K562 (cell line): Measurements from ENCODE around the gene CRIP3. TPM values are rescaled to one million over a fixed set of nuclear protein-coding genes. Genes with fewer than 3 reads are reported as not detected.

Experiments
- BCOR ChIP-seq: fragments of 450-650 bp; IDR thresholded peaks from 2 replicates; pipeline ENCODE4 v1.6.1; 2016
- BMI1 ChIP-seq: fragments of 150-350 bp; IDR thresholded peaks from 2 replicates; pipeline ENCODE4 v1.6.1; 2014; ENCODE audit warnings: low read length
- GABPA ChIP-seq: fragments of 200-800 bp; sonication (Bioruptor generic); conservative IDR thresholded peaks from 2 replicates; pipeline ENCODE4 v1.6.1; 2016; ENCODE audit warnings: low read depth, missing genetic modification characterization, missing compliant biosample characterization
- GATAD2A ChIP-seq: fragments of 450-650 bp; IDR thresholded peaks from 2 replicates; pipeline ENCODE4 v1.6.1; 2017
- GATAD2B ChIP-seq: fragments of 450-650 bp; IDR thresholded peaks from 2 replicates; pipeline ENCODE4 v1.6.1; 2017; ENCODE audit warnings: mild to moderate bottlenecking, borderline replicate concordance
- GTF2E2 ChIP-seq: fragments of 200-800 bp; sonication (Bioruptor generic); IDR thresholded peaks from 2 replicates; pipeline ENCODE4 v1.6.1; 2016; ENCODE audit warnings: missing genetic modification characterization, missing compliant biosample characterization
- KDM5B ChIP-seq: fragments of 200-600 bp; sonication (generic); IDR thresholded peaks from 2 replicates; pipeline ENCODE4 v1.6.1; 2012; ENCODE audit warnings: low read depth, mild to moderate bottlenecking, moderate library complexity, low read length, control low read depth, inconsistent platforms; ENCODE audit not compliant: insufficient replicate concordance
- POLR3A ChIP-seq: IDR thresholded peaks from 2 replicates; pipeline ENCODE4 v1.6.1; 2011; ENCODE audit warnings: borderline replicate concordance, mild to moderate bottlenecking, moderate library complexity; ENCODE audit not compliant: insufficient read length, insufficient read depth; ENCODE audit errors: extremely low read depth
- SMAD4 ChIP-seq: fragments of 250-450 bp; sonication (Bioruptor Pico); conservative IDR thresholded peaks from 2 replicates; pipeline ENCODE4 v1.8.0; 2021; ENCODE audit warnings: inconsistent platforms, mild to moderate bottlenecking, moderate library complexity
- STAG1 ChIP-seq: sonication (generic); formaldehyde crosslinking; IDR thresholded peaks from 2 replicates; pipeline ENCODE4 v1.5.0; 2020; ENCODE audit warnings: missing genetic modification reagents, borderline replicate concordance
- ZNF174 ChIP-seq: fragments of 250-450 bp; sonication (Bioruptor Pico); IDR thresholded peaks from 2 replicates; pipeline ENCODE4 v1.4.0; 2020; ENCODE audit warnings: mild to moderate bottlenecking
- polyA plus RNA-seq, 8 experiments: library from polyadenylated mRNA; depleted of rRNA in 4 of 8; stranded (reverse) in 5 of 8; unstranded in 3 of 8; fragments of >200 nt; fragmentation: Nextera tagmentation in 2 of 8; fragmentation: Illumina TruSeq in 1 of 8; extraction: Ambion mirVana in 2 of 8; extraction: Trizol in 1 of 8; gene quantifications; 2 replicates each; pipeline versions ENCODE4 v1.2.1 to v1.2.3, GENCODE V29; 2011 to 2014; ENCODE audit warnings: inconsistent platforms in 1 of 8, missing spikeins in 1 of 8
- total RNA-seq, 7 experiments: library from RNA; depleted of rRNA in 6 of 7; stranded (reverse); fragments of >200 nt in 6 of 7; fragmentation: Illumina TruSeq in 2 of 7; extraction: Trizol in 2 of 7; gene quantifications; 2 replicates each; pipeline versions ENCODE4 v1.2.1 to v1.2.3, GENCODE V29; 2011 to 2021; ENCODE audit warnings: low replicate concordance in 1 of 7
- TF ChIP-seq, protein P1 (sequence below): fragments of 250-450 bp; sonication (Bioruptor Pico); IDR thresholded peaks from 2 replicates; pipeline ENCODE4 v1.5.0; 2021
- TF ChIP-seq, protein P2 (sequence below): sonication (generic); formaldehyde crosslinking; IDR thresholded peaks from 2 replicates; pipeline ENCODE4 v1.8.0; 2022; ENCODE audit warnings: missing genetic modification reagents, mild to moderate bottlenecking, borderline replicate concordance
- TF ChIP-seq, protein P3 (sequence below): fragments of 450-650 bp; formaldehyde crosslinking; IDR thresholded peaks from 2 replicates; pipeline ENCODE4 v1.4.0; 2020; ENCODE audit warnings: mild to moderate bottlenecking, mixed read lengths
- TF ChIP-seq, protein P4 (sequence below): sonication (generic); formaldehyde crosslinking; IDR thresholded peaks from 2 replicates; pipeline ENCODE4 v1.8.1; 2022; ENCODE audit warnings: missing genetic modification reagents
- TF ChIP-seq, protein P5 (sequence below), 2 experiments: IDR thresholded peaks; 2 replicates each; pipeline ENCODE4 v1.6.1; 2012; ENCODE audit warnings: improper control_type of control experiment in 2 of 2, low read depth in 2 of 2, low read length in 2 of 2, borderline replicate concordance in 1 of 2

CRIP3 gene
- total and polyA plus RNA-seq, 9 of the 15 experiments (the other 6 are each of a cell fraction or from before 2014, with no cell fraction given): 0.36 to 2.1 (median 0.87) TPM

DNA sequence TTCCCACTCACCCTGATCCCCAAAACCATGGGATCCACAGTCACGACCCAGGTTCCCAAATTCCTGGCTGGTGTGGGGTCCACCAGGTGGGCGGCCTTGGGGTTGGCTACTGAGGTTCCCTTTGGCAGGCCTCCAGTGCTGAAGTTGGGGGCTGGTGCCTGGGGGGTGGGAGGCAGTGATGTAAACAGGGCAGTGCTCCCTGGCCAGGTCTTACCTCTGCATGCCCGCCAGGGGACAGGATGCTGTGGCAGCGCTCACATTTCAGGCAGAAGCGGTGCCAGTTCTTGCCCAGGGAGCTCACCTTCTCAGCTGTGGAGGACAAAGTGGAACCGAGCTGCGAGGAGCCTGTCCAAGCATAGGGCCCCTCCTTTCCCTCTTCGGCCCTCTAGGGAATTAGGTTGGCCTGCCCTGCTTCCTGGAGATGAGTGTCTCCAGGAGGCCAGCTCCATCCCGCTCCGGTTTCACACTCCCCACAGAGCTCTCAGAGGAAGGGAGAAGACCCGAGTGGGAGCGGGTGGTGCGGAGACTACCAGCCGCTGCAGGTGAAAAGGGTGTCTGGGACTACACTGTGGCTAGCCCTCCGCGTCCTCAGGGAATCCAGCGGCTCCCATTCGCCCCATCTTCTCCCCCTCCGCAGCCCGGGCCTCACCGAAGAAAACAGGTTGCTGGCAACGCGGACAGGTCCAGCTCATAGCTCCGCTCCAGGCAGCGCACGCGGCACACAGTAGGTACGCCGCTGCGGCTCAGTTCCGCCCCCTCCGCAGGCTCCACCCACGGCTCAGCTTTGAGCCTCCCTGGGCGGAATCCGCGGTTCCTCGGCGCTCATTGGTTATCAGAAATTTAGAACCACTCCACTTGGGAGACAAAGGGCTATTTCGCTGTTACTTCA, at the start of gene CRIP3 (continued):
- TF ChIP-seq, protein P1, sequence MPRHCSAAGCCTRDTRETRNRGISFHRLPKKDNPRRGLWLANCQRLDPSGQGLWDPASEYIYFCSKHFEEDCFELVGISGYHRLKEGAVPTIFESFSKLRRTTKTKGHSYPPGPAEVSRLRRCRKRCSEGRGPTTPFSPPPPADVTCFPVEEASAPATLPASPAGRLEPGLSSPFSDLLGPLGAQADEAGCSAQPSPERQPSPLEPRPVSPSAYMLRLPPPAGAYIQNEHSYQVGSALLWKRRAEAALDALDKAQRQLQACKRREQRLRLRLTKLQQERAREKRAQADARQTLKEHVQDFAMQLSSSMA (CRISPR knock-in tag): no peak
- TF ChIP-seq GATAD2B: no peak
- TF ChIP-seq GABPA (tag): no peak
- no peak for TF ChIP-seq KDM5B
- no peak for TF ChIP-seq SMAD4
- TF ChIP-seq BMI1: no peak
- TF ChIP-seq GATAD2A: no peak
- TF ChIP-seq STAG1: 0 out of 2 replicates have a peak, but pooled peaks have one; percentile 19
- TF ChIP-seq, protein P2, sequence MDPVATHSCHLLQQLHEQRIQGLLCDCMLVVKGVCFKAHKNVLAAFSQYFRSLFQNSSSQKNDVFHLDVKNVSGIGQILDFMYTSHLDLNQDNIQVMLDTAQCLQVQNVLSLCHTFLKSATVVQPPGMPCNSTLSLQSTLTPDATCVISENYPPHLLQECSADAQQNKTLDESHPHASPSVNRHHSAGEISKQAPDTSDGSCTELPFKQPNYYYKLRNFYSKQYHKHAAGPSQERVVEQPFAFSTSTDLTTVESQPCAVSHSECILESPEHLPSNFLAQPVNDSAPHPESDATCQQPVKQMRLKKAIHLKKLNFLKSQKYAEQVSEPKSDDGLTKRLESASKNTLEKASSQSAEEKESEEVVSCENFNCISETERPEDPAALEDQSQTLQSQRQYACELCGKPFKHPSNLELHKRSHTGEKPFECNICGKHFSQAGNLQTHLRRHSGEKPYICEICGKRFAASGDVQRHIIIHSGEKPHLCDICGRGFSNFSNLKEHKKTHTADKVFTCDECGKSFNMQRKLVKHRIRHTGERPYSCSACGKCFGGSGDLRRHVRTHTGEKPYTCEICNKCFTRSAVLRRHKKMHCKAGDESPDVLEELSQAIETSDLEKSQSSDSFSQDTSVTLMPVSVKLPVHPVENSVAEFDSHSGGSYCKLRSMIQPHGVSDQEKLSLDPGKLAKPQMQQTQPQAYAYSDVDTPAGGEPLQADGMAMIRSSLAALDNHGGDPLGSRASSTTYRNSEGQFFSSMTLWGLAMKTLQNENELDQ (CRISPR knock-in tag): no peak
- TF ChIP-seq POLR3A: no peak
- TF ChIP-seq ZNF174 (CRISPR knock-in tag): no peak
- TF ChIP-seq, protein P3, sequence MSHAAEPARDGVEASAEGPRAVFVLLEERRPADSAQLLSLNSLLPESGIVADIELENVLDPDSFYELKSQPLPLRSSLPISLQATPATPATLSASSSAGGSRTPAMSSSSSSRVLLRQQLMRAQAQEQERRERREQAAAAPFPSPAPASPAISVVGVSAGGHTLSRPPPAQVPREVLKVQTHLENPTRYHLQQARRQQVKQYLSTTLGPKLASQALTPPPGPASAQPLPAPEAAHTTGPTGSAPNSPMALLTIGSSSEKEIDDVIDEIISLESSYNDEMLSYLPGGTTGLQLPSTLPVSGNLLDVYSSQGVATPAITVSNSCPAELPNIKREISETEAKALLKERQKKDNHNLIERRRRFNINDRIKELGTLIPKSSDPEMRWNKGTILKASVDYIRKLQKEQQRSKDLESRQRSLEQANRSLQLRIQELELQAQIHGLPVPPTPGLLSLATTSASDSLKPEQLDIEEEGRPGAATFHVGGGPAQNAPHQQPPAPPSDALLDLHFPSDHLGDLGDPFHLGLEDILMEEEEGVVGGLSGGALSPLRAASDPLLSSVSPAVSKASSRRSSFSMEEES (CRISPR knock-in tag): no peak
- no peak for TF ChIP-seq GTF2E2 (tag)
- TF ChIP-seq, protein P4, sequence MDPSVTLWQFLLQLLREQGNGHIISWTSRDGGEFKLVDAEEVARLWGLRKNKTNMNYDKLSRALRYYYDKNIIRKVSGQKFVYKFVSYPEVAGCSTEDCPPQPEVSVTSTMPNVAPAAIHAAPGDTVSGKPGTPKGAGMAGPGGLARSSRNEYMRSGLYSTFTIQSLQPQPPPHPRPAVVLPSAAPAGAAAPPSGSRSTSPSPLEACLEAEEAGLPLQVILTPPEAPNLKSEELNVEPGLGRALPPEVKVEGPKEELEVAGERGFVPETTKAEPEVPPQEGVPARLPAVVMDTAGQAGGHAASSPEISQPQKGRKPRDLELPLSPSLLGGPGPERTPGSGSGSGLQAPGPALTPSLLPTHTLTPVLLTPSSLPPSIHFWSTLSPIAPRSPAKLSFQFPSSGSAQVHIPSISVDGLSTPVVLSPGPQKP: no peak
- TF ChIP-seq, protein P5, sequence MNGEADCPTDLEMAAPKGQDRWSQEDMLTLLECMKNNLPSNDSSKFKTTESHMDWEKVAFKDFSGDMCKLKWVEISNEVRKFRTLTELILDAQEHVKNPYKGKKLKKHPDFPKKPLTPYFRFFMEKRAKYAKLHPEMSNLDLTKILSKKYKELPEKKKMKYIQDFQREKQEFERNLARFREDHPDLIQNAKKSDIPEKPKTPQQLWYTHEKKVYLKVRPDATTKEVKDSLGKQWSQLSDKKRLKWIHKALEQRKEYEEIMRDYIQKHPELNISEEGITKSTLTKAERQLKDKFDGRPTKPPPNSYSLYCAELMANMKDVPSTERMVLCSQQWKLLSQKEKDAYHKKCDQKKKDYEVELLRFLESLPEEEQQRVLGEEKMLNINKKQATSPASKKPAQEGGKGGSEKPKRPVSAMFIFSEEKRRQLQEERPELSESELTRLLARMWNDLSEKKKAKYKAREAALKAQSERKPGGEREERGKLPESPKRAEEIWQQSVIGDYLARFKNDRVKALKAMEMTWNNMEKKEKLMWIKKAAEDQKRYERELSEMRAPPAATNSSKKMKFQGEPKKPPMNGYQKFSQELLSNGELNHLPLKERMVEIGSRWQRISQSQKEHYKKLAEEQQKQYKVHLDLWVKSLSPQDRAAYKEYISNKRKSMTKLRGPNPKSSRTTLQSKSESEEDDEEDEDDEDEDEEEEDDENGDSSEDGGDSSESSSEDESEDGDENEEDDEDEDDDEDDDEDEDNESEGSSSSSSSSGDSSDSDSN (IDR thresholded peaks at IDR 0.05; ENCODE audit: borderline replicate concordance in 1 of 2, low read depth in 2 of 2, low read length in 2 of 2): no peak
- TF ChIP-seq BCOR: no peak
